Measurements from ENCODE around the gene AEBP1.

The AEBP1 gene

GRCh38 chr7:44066111-44066460 is 38.1 kb upstream of the AEBP1 start:
- DNase-seq: no peak

DNA sequence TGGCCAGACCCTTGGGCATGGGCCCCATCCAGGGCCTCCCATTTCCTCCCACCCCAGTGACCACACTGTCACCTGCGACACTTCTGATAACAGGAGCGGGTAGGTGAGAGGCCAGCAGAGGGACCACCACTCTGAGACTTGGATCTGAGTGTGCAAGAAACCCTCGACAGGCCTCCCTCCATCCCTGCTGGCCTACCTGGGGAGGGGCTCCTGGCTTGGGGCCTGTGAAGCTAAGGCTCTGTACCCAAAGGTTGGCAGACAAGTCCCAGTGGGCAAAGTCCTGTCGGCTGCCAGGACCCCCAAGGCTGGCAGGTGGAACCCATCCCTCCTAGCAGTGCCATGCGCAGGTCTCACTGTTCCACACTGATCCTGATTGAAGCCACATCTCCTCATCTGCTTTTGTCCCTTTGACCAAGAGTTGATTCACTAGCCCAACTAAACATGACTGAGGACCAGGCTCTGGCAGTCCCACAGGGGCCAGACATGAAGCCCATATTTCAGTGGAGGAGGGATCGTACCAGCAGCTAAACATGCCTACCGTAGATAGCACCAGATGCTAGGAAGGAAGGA is 37.6 kb upstream of the AEBP1 start:
- DNase-seq: no peak

- DNase-seq: no peak
Observed at GRCh38 chr7:44067064-44067951, 36.8 kb upstream of the AEBP1 start.

- no peak for DNase-seq
Observed at GRCh38 chr7:44068054-44068453, 36.1 kb upstream of the AEBP1 start.

GRCh38 chr7:44071726-44072363 is 32.3 kb upstream of the AEBP1 start:
- DNase-seq: no peak

GRCh38 chr7:44072364-44073231 is 31.5 kb upstream of the AEBP1 start:
- no peak for DNase-seq

- no peak for DNase-seq
Observed at GRCh38 chr7:44073664-44074348, 30.3 kb upstream of the AEBP1 start.

DNA sequence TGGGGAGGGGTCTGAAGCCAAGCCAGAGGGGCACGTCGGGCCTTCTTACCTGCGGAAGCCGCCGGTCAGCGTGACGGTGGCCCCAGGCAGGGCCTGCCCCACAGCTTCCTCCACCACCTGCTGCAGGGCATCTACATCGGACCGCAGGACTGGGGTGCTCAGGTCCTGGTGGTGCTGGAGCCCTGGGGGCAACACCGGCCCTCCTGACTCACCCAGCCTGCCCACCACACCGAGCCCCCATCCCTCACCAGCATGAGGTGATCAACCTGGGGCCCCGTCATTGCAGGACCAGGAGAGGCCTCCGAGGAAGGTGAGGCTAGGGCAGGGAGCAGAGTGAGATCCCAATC is 29.8 kb upstream of the AEBP1 start:
- DNase-seq: no peak

DNA sequence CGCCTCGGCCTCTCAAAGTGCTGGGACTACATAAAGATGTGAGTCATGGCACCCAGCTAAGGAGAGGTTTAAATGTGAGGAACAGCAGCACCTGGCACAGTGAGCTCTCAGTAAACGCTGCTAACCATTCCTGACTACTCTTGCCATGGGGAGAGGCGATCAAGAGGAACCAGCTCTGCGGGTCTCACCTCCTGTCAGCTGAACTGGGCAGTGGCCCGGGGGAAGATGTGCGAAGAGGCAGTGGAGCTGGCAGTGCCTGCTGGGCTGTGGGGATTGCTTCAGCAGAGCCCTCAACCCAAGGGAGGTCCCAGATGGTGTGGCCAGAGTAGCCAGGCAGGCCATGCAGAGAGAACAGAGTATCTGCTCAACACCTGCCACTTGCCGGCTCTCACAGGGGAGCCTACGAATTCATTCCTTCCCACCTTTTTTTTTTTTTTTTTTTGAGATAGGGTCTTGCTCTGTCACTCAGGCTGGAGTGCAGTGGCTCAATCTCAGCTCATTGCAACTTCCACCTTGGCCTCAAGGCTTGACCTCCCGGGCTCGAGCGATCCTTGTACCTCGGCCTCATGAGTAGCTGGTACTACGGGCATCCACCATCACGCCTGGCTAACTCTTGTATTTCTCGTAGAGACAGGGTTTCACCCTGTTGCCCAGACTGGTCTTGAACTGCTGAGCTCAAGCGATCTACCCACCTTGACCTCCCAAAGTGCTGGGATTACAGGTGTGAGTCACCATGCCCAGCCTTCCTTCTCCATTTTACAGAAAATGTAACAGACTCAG is 28.7 kb upstream of the AEBP1 start:
- no peak for DNase-seq

DNA sequence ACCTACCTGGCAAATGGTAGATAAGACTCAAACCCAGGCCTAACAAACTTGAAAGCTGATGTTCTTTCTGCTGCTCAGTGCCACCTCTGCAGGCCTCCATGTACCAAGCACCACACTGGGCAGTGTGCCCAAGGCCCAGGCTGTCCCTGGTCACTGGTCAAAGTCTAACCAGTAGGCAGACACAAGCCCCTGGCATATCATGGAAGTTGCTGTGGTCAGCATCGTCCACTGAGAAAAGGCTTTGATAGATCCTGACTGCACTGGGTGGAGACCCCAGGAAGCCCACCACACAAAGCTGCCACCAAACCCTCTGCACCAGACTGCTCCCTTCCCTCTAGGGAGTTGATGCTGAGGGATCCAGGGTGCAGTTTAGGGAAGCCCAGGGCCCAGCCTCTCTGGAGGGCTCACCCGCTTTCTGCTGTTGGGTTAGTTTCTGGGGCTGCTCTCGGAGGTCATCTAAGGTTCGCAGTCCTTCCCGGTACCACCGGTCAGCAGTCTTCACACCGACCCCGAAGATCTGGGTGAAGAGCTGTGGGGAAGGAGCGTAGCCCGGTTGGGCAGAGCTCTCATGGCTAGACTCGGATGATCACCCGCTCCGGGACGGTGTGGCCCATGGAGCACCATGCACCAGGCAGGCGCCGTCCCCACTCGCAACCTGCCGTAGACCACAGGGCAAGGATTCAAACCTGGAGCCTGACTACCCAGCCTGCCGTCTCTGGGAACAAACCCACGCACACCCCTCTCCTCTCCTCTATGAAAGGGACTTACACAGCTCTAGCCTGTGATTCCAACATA is 27.8 kb upstream of the AEBP1 start:
- no peak for DNase-seq

GRCh38 chr7:44077061-44077460 is 27.1 kb upstream of the AEBP1 start:
- no peak for DNase-seq

DNA sequence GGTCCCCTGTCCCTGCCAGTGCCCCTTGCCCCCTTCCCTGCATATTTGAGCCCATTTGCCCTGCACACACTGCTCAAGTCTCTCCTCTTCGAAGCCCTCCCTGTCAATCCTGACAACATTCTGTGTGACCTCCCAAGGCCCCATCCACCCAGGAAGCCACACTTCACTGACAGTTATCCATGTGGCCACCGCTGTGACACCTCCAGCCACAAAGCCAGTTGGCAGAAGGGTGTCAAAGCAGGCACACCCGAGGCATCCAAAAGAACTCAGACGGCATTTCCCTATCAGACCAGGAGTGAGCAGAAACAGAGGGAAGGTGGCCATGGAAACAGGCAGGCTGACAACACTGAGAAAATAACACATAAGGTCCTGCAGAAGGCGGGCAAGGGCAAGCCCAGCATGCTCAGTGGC is 26.5 kb upstream of the AEBP1 start:
- no peak for DNase-seq

GRCh38 chr7:44078521-44078920 is 25.6 kb upstream of the AEBP1 start:
- peak; percentile 58 for DNase-seq

- no peak for DNase-seq
Observed at GRCh38 chr7:44079331-44080021, 24.7 kb upstream of the AEBP1 start.

DNA sequence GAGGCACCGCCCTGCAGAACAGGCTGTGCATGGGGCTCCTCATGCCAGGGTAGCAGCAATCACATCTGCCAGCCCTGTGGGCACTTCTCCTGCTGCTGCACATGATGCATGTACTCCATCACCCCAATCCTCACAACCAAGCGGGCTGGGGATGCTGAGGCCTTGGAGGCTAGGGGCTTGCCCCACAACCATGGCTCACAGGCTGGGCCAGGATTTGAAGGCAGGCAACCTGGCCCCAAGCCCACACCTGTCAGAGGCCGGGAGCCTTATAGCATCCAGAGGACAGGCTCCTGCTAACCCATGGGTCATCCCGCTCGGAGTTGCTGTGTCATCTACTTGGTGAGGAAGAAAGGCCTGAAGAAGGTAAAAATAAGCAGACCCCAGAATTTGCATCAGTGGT is 24.0 kb upstream of the AEBP1 start:
- no peak for DNase-seq

GRCh38 chr7:44080686-44081265 is 23.4 kb upstream of the AEBP1 start:
- DNase-seq: no peak

GRCh38 chr7:44081266-44081748 is 22.8 kb upstream of the AEBP1 start:
- DNase-seq: no peak

- DNase-seq: peak; percentile 83
Observed at GRCh38 chr7:44082541-44083207, 21.5 kb upstream of the AEBP1 start.

DNA sequence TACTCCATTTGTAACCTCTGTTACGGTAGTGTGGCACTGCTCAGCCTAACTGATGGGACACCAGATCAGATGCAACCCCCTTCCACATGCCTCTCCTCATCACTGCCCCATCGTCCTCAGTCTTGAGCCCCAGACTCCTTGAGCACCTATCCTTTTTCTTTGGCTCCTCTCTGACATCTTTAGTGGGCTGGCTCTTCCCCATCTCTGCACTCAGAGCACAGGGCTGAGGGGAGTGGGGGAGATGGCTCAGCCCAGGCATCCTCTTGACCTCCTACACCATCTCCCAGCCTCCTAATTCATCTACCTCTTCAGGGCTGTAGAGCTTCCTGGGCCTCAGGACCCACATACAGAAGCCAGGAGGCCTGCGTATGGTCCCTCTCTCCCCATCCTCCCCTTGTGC is 20.3 kb upstream of the AEBP1 start:
- DNase-seq: no peak
